ENCODE data around the gene SLC35F3. TPM values are rescaled to one million over a fixed set of nuclear protein-coding genes. Genes with fewer than 3 reads are reported as not detected.

The SLC35F3 gene
- not detected in 2 replicates for total RNA-seq

GRCh38 chr1:233904633-233905415 lies at the start of gene SLC35F3:
Gene SLC35F3 (plus strand): TSS chr1:233904676.

GRCh38 chr1:234373064-234373958 lies 468.8 kb downstream of the SLC35F3 start, which contains the start of gene COA6:
Gene COA6 (plus strand): TSS chr1:234373456. CDS start chr1:234373467, 11 bp downstream.

